Glomerular visceral epithelial cell (primary cell): ENCODE results near the gene ST6GAL1.
"Not testable (repeated sequence)": the region's sequence is repeated elsewhere in the genome, so short reads cannot be mapped to it uniquely, and the experiment has no call there.

Experiments used
- DNase-seq: peaks from one replicate; pipeline ENCODE4 v3.0.0-alpha.2; 2016; ENCODE audit errors: extremely low spot score

ST6GAL1 gene

DNA sequence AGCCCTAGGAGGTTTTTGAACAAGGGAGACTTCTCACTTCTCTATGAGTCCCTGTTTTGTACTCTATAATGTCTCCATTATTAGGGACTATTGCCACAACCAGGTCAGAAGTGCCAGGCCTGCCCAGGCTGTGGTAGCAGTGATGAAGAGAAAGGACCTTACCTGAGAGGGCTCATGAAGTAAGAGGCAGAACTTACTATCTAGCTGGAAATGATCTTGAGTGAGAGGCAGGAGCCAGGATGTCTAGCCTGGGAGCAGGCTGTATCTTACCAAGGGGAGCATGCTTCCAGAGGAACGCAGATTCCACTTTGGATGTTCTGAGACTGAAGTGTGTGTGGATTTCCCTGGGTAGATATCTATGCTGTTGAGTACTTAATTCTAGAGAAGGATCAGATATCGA, 115.7 kb downstream of the ST6GAL1 start:
- DNase-seq, result no peak

DNA sequence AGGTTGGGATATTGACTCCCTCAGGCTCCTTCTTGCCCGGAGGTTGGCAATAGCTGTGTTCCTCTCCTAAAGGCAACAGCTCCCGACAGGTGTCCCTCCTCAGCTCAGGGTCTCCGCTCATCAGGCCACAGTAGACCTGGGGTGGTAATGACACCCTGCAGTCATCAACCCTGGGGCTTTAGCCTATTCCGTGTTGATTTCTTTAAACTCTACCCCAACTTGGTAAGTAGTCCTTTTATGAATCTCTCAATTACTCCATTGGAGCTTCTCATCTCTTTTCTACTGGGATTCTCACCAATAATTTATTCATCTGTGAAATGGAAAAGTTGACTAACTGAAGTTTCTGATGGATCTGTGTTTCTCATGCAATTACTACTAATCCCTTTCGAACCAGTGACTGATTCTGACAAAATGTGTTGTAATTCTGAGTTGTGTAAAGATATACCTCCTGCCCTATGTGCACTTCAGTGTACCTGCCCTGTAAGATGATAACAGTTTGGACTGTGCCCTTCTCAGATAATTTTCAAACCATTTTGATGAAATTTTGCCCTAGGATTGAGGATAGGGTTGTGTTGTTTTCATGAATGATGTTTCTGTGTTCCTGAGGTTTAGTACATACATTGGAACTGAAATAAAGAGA, 119.3 kb downstream of the ST6GAL1 start:
- DNase-seq, result no peak

DNA sequence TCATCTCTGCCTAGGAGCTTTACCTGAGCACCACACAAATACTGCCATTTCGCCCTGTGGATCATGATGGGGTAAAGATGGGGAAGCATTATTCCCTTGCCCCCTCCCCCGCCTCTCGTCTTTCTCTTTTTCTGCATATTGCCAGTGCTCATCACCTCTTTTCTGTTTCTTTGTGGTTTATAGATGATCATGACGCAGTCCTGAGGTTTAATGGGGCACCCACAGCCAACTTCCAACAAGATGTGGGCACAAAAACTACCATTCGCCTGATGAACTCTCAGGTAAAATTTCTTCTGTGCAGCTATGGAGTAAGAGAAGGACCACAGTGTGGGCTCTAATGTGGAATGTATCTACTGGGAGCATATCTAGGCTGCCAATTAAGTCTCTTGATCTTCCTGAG, 120.7 kb downstream of the ST6GAL1 start:
- no peak for DNase-seq

DNA sequence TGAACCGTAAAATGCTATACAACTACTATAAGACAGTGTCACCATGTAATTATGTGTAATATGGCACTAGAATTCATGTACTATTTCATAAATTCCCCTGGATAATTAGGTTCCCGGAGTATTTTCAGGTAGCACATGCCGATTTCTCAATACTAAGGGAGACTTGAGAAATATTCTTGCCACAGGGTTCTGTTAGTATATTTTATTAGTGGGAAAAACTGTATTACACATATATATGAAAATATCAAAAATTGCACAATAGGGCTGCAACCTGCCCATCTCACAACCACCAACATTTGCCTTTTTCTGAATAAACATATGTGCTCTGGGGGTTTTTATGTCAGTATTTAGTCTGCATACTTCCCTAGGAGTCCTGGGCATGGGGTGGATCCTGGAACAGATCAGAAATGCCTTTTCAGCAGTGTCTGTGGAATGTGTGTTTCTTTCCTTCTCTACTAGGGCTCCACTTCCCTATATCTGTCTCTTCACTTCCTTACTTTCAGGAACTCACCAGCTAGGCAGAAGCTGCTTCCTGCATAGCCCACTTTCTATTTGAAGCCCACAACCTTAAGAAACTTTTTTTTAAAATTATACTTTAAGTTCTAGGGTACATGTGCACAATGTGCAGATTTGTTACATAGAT, 121.5 kb downstream of the ST6GAL1 start:
- DNase-seq, result no peak

DNA sequence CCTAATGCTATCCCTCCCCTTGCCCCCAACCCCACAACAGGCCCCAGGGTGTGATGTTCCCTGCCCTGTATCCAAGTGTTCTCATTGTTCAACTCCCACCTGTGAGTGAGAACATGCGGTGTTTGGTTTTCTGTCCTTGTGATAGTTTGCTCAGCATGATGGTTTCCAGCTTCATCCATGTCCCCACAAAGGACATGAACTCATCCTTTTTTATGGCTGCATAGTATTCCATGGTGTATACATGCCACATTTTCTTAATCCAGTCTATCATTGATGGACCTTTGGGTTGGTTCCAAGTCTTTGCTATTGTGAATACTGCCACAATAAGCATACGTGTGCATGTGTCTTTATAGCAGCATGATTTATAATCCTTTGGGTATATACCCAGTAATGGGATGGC, 122.1 kb downstream of the ST6GAL1 start:
- DNase-seq, result not testable (repeated sequence)

DNA sequence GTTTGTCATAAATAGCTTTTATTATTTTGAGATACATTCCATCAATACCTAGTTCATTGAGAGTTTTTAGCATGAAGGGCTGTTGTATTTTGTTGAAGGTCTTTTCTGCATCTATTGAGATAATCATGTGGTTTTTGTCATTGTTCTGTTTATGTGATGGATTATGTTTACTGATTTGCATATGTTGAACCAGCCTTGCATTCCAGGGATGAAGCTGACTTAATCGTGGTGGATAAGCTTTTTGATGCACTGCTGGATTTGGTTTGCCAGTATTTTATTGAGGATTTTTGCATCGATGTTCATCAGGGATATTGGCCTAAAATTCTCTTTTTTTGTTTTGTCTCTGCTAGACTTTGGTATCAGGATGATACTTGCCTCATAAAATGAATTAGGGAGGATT, 124.1 kb downstream of the ST6GAL1 start:
- not testable (repeated sequence) for DNase-seq

DNA sequence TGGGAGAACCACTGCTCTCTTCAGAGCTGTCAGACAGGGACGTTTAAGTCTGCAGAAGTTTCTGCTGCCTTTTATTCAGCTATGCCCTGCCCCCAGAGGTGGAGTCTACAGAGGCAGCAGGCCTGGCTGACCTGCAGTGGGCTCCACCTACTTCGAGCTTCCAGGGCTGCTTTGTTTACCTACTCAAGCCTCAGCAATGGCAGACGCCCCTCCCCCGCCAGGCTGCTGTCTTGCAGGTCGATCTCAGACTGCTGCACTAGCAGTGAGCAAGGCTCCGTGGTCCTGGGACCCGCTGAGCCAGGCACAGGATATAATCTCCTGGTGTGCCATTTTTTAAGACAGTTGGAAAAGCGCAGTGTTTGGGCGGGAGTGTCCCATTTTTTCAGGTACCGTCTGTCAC, 127.5 kb downstream of the ST6GAL1 start:
- DNase-seq, result not testable (repeated sequence)

DNA sequence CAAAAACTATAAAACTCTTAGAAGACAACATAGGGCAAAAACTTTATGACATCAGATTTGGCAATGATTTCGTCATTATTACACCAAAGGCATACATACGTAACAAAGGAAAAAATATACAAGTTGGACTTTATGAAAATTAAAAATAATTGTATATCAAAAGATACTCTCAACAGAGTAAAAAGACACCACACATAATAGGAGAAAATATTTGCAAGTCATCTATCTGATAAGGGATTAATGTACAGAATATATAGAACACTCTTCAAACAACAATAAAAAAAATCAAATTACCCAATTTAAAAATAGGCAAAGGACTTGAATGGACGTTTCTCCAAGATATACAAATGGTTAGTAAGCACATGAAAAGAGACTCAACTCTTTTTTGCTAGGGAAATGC, 131.4 kb downstream of the ST6GAL1 start:
- no peak for DNase-seq

- peak; percentile 56 for DNase-seq
Observed at GRCh38 chr3:187062526-187063177, 132.3 kb downstream of the ST6GAL1 start.

GRCh38 chr3:187063286-187064121, 133.2 kb downstream of the ST6GAL1 start:
- DNase-seq, result no peak

GRCh38 chr3:187064210-187065115, 134.1 kb downstream of the ST6GAL1 start:
- DNase-seq, result no peak

- DNase-seq, result peak; percentile 26
Observed at GRCh38 chr3:187066228-187066995, 136.1 kb downstream of the ST6GAL1 start.

DNA sequence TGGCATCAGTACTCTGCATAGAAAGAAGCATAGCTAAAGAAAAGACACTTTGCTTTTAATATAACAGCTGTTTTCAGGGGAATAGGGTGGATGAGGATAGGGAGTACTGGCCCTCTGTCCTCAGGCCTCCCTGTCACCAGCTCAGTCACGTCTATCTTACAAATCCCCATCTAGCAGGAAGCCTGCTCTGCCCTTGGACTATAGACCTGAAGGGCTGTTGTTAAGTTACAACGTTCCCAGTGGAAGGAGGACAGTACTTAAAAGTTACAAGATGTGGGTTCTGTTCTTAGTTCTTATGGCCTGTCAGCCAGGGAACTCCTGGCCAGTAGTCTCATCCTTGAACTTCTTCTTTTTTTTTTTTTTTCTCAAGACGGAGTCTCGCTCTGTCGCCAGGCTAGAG, 138.5 kb downstream of the ST6GAL1 start:
- no peak for DNase-seq

DNA sequence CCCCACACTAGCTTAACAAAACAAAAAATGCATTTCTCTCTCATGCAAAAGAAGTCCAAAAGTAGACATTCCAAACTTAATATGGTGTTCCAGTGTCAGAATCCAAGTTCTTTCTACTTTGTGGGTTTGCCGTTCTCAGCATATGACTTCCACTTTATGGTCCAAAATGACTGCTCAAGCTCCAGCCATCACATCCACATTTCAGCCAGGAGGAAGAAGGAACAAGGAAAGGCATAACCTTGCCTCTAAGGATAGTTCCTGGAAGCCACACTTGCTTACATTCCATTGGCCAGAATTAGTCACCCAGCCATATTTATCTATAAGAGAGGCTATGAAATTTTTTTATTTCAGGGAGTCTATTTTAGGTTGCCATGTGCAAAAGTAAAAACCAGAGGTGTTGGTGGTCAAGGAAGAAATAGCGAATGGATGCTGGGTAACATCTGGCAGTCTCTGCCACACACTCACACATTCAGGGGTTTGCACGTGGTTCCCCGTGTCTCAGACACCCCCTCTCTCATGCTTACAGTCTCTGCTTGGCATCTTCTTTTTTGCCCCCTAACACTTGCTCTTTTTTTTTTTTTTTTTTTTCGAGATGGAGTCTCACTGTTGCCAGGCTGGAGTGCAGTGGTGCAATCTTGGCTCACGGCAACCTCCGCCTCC, 139.7 kb downstream of the ST6GAL1 start:
- DNase-seq, result no peak

GRCh38 chr3:187072102-187072501, 141.8 kb downstream of the ST6GAL1 start:
- no peak for DNase-seq

DNA sequence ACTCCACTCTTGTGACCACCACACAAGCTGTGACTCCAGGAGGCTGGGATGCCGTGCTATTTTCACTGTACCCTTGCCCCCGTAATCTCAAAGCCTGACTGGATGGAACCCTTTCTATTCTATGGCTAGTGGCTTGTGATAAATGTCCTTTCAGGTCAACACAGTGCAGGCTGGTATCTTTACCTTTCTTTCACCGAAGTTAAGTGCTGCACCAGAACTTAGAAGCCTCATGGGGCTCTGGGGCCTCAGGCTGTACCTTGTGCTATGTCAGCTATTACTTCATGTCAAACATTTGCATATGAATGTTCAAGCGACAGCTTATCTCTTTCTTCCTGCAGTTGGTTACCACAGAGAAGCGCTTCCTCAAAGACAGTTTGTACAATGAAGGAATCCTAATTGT, 142.2 kb downstream of the ST6GAL1 start:
- DNase-seq, result no peak

- no peak for DNase-seq
Observed at GRCh38 chr3:187073581-187074098, 143.3 kb downstream of the ST6GAL1 start.

GRCh38 chr3:187074846-187075245, 144.5 kb downstream of the ST6GAL1 start:
- DNase-seq, result no peak

- no peak for DNase-seq
Observed at GRCh38 chr3:187076297-187076696, 146.0 kb downstream of the ST6GAL1 start.

- DNase-seq, result no peak
Observed at GRCh38 chr3:187077085-187077484, 146.8 kb downstream of the ST6GAL1 start.
